Measurements from ENCODE around the gene TP53I11.

TP53I11 gene

DNA sequence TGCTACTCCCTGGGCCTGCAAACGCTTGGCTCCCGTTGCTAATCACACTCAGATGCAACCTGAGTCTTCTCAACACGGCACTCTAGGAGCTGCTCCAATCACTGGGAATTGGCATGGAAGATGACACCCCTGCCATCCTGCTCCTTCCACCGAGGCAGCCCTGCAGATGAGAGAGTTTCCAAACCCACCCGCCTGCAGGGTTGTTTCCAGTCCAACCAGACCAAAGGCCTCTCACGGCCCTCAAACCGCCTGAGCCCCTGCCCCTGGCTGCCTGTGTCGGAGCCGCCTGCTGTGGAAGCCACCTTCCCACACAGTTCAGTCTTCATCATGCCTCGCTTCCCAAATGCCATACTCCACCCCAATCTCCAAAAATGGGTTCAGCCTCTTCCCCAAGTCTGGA, 36.8 kb upstream of the TP53I11 start:
- H4K20me1 ChIP-seq (ENCODE audit: low read depth, low read length) = no peaks in the 10 kb centered on the region
- H3K27ac ChIP-seq (ENCODE audit: low read depth, low read length) = no peak overlapping the region
- no peaks in the 10 kb centered on the region for H3K27me3 ChIP-seq (ENCODE audit: low read length)
- no peaks in the 10 kb centered on the region for H3F3A ChIP-seq (ENCODE audit: insufficient read depth)
- H3K4me2 ChIP-seq (ENCODE audit: low read depth, low read length, poor library complexity, severe bottlenecking) = no peak overlapping the region
- no peaks in the 10 kb centered on the region for H3K9me2 ChIP-seq (replicated peaks; ENCODE audit: insufficient read depth, low read length)
- no peak overlapping the region for H3K9ac ChIP-seq (ENCODE audit: low read length)
- no peak overlapping the region for H2AFZ ChIP-seq (ENCODE audit: low read depth, low read length, severe bottlenecking)
- no peaks in the 10 kb centered on the region for H3K9me3 ChIP-seq (ENCODE audit: insufficient read depth, low read length)
- H3K36me3 ChIP-seq (ENCODE audit: low read length) = no peaks in the 10 kb centered on the region
- H3K4me3 ChIP-seq (ENCODE audit: insufficient read depth, low read length, poor library complexity, severe bottlenecking) = no peak overlapping the region
- TF ChIP-seq CTCF (IDR thresholded peaks at IDR 0.05; ENCODE audit: insufficient read depth, low read length, poor library complexity, severe bottlenecking) (no peak), EZH2phosphoT487 (conservative IDR thresholded peaks at IDR 0.05; ENCODE audit: low read length) (no peak)
- no peaks in the 10 kb centered on the region for H3K79me2 ChIP-seq (ENCODE audit: insufficient read depth, low read length)

DNA sequence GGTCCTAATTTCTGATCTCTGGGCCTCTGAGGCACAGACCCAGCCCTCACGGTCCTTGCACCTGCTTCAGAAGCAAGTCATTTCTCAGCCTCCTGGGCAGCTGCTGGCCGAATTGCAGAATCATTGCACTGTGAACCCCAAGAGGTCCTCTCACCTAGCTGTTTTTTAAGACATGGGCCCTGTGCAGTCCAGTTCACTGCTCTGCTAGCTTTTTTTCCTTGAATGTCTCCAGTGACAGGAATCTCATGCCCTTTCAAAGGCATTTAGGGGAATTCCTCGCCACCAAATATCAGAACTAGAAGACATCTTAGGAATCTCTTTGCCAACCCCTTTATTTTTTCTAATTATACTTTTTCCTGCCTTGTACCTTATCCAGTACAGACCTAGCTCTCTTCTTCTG, 35.6 kb upstream of the TP53I11 start:
- Histone ChIP-seq H2AFZ (ENCODE audit: low read depth, low read length, severe bottlenecking) (no peak overlapping the region), H3K4me3 (ENCODE audit: insufficient read depth, low read length, poor library complexity, severe bottlenecking) (no peak overlapping the region)
- TF ChIP-seq EZH2phosphoT487 (conservative IDR thresholded peaks at IDR 0.05; ENCODE audit: low read length) = no peak

GRCh38 chr11:44985721-44986120, 35.0 kb upstream of the TP53I11 start:
- H3K27ac ChIP-seq (ENCODE audit: low read depth, low read length) = no peak overlapping the region
- H2AFZ ChIP-seq (ENCODE audit: low read depth, low read length, severe bottlenecking) = no peak overlapping the region
- H3F3A ChIP-seq (ENCODE audit: insufficient read depth) = no peaks in the 10 kb centered on the region
- H3K4me3 ChIP-seq (ENCODE audit: insufficient read depth, low read length, poor library complexity, severe bottlenecking) = no peak overlapping the region
- no peaks in the 10 kb centered on the region for H3K9me2 ChIP-seq (replicated peaks; ENCODE audit: insufficient read depth, low read length)
- TF ChIP-seq CTCF (IDR thresholded peaks at IDR 0.05; ENCODE audit: insufficient read depth, low read length, poor library complexity, severe bottlenecking) (no peak), EZH2phosphoT487 (conservative IDR thresholded peaks at IDR 0.05; ENCODE audit: low read length) (no peak)
- H3K9me3 ChIP-seq (ENCODE audit: insufficient read depth, low read length) = no peaks in the 10 kb centered on the region
- no peaks in the 10 kb centered on the region for H3K79me2 ChIP-seq (ENCODE audit: insufficient read depth, low read length)
- H3K36me3 ChIP-seq (ENCODE audit: low read length) = no peaks in the 10 kb centered on the region
- H3K9ac ChIP-seq (ENCODE audit: low read length) = no peak overlapping the region
- H4K20me1 ChIP-seq (ENCODE audit: low read depth, low read length) = no peaks in the 10 kb centered on the region
- no peaks in the 10 kb centered on the region for H3K27me3 ChIP-seq (ENCODE audit: low read length)
- H3K4me2 ChIP-seq (ENCODE audit: low read depth, low read length, poor library complexity, severe bottlenecking) = no peak overlapping the region

More for the DNA sequence above, 35.6 kb upstream of the TP53I11 start:
- no peaks in the 10 kb centered on the region for H4K20me1 ChIP-seq (ENCODE audit: low read depth, low read length)
- H3K9ac ChIP-seq (ENCODE audit: low read length) = no peak overlapping the region
- H3K4me2 ChIP-seq (ENCODE audit: low read depth, low read length, poor library complexity, severe bottlenecking) = no peak overlapping the region
- H3K9me2 ChIP-seq (replicated peaks; ENCODE audit: insufficient read depth, low read length) = no peaks in the 10 kb centered on the region
- H3K27me3 ChIP-seq (ENCODE audit: low read length) = no peaks in the 10 kb centered on the region
- no peaks in the 10 kb centered on the region for H3F3A ChIP-seq (ENCODE audit: insufficient read depth)
- no peak overlapping the region for H3K27ac ChIP-seq (ENCODE audit: low read depth, low read length)
- H3K79me2 ChIP-seq (ENCODE audit: insufficient read depth, low read length) = no peaks in the 10 kb centered on the region
- no peaks in the 10 kb centered on the region for H3K36me3 ChIP-seq (ENCODE audit: low read length)
- no peaks in the 10 kb centered on the region for H3K9me3 ChIP-seq (ENCODE audit: insufficient read depth, low read length)

GRCh38 chr11:44983786-44984185, 33.1 kb upstream of the TP53I11 start:
- Histone ChIP-seq H2AFZ (ENCODE audit: low read depth, low read length, severe bottlenecking) (no peak overlapping the region), H3K9me3 (ENCODE audit: insufficient read depth, low read length) (no peaks in the 10 kb centered on the region), H3K4me3 (ENCODE audit: insufficient read depth, low read length, poor library complexity, severe bottlenecking) (no peak overlapping the region), H3K27me3 (ENCODE audit: low read length) (no peaks in the 10 kb centered on the region), H3K79me2 (ENCODE audit: insufficient read depth, low read length) (no peaks in the 10 kb centered on the region), H3K27ac (ENCODE audit: low read depth, low read length) (no peak overlapping the region), H3K36me3 (ENCODE audit: low read length) (no peaks in the 10 kb centered on the region), H3F3A (ENCODE audit: insufficient read depth) (no peaks in the 10 kb centered on the region), H3K9me2 (replicated peaks; ENCODE audit: insufficient read depth, low read length) (no peaks in the 10 kb centered on the region), H3K9ac (ENCODE audit: low read length) (no peak overlapping the region), H4K20me1 (ENCODE audit: low read depth, low read length) (no peaks in the 10 kb centered on the region), H3K4me2 (ENCODE audit: low read depth, low read length, poor library complexity, severe bottlenecking) (no peak overlapping the region)
- TF ChIP-seq CTCF (IDR thresholded peaks at IDR 0.05; ENCODE audit: insufficient read depth, low read length, poor library complexity, severe bottlenecking) (no peak), EZH2phosphoT487 (conservative IDR thresholded peaks at IDR 0.05; ENCODE audit: low read length) (no peak)
